ENCODE measurements around the gene RBFOX2. TPM values are rescaled to one million over a fixed set of nuclear protein-coding genes. Genes with fewer than 3 reads are reported as not detected.

RBFOX2 gene
- total RNA-seq, 2 experiments from 2014 or later = 1.9 to 2.4 TPM

DNA sequence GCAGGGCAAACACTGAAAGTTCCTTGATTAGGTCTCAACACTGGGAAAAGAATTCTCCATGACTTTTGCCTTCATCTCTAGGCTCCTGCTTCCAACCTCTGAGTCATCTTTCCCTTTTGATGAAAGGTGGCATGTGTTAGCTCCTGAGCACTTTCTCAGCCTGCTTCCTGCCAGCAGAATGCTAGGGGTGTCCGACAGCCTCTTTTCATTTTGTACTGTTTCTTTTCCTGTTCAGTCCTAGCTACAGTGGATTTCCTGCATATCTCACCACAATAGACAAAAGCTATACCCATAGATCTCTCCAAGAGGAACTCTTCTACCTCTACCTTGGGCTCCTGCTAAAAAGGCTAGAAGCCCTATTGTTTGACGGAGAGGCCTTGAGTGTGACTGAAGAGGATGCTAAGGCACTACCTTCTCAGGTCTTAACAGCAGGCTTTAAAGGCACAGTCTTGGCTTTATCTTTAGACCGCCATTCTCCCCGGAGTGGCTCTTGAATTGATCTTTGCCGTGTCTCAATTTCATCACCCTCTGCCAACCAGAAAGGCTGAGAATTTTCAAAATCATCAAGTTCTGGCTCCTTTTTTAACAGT lies 145.5 kb downstream of the RBFOX2 start:
- H3K4me1 Mint-ChIP-seq (ENCODE audit: low read depth) = peaks cover 20% of the 10 kb centered on the region
- no peaks in the 10 kb centered on the region for H3K36me3 ChIP-seq (ENCODE audit: insufficient read depth, low read length)
- intact Hi-C loops (cut with DNase I, micrococcal nuclease) = no loop called here
- no peak overlapping the region for H3K4me3 Mint-ChIP-seq
- H3K27ac Mint-ChIP-seq = peak overlapping the region; percentile 27
- no peaks in the 10 kb centered on the region for H3K27me3 ChIP-seq (ENCODE audit: control insufficient read depth in 1 of 2, insufficient read depth in 2 of 2, low read length in 2 of 2)
- ATAC-seq (ENCODE audit: poor library complexity) = peak; percentile 29
- peak overlapping the region in 1 of 2 donors; percentile 44 for H3K27ac ChIP-seq (ENCODE audit: low read depth in 1 of 2, low read length in 2 of 2)
- peaks cover 9% of the 10 kb centered on the region for H3K4me1 ChIP-seq (ENCODE audit: insufficient read depth, low read length)
- no peak overlapping the region for H3K4me3 ChIP-seq (ENCODE audit: low read length)
- TF ChIP-seq, protein P1, sequence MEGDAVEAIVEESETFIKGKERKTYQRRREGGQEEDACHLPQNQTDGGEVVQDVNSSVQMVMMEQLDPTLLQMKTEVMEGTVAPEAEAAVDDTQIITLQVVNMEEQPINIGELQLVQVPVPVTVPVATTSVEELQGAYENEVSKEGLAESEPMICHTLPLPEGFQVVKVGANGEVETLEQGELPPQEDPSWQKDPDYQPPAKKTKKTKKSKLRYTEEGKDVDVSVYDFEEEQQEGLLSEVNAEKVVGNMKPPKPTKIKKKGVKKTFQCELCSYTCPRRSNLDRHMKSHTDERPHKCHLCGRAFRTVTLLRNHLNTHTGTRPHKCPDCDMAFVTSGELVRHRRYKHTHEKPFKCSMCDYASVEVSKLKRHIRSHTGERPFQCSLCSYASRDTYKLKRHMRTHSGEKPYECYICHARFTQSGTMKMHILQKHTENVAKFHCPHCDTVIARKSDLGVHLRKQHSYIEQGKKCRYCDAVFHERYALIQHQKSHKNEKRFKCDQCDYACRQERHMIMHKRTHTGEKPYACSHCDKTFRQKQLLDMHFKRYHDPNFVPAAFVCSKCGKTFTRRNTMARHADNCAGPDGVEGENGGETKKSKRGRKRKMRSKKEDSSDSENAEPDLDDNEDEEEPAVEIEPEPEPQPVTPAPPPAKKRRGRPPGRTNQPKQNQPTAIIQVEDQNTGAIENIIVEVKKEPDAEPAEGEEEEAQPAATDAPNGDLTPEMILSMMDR (IDR thresholded peaks at IDR 0.05) = no peak
- DNase-seq = peak in 3 of 14 experiments; percentile 5 to 7 (median 7)
- H3K9me3 Mint-ChIP-seq = no peaks in the 10 kb centered on the region
- no peaks in the 10 kb centered on the region for H3K36me3 Mint-ChIP-seq (ENCODE audit: low read depth)
- no peaks in the 10 kb centered on the region for H3K9me3 ChIP-seq (ENCODE audit: control insufficient read depth in 1 of 2, insufficient read depth in 1 of 2, low read length in 2 of 2)
- CTCF ChIA-PET = no interaction called here
- POLR2A ChIA-PET = interaction anchor here (0.5 to 0.7 kb wide), 2 partner anchors 13 to 211 kb away, joined by 3 read pairs; no protein-coding TSS in a partner anchor
- H3K27me3 Mint-ChIP-seq = no peaks in the 10 kb centered on the region

DNA sequence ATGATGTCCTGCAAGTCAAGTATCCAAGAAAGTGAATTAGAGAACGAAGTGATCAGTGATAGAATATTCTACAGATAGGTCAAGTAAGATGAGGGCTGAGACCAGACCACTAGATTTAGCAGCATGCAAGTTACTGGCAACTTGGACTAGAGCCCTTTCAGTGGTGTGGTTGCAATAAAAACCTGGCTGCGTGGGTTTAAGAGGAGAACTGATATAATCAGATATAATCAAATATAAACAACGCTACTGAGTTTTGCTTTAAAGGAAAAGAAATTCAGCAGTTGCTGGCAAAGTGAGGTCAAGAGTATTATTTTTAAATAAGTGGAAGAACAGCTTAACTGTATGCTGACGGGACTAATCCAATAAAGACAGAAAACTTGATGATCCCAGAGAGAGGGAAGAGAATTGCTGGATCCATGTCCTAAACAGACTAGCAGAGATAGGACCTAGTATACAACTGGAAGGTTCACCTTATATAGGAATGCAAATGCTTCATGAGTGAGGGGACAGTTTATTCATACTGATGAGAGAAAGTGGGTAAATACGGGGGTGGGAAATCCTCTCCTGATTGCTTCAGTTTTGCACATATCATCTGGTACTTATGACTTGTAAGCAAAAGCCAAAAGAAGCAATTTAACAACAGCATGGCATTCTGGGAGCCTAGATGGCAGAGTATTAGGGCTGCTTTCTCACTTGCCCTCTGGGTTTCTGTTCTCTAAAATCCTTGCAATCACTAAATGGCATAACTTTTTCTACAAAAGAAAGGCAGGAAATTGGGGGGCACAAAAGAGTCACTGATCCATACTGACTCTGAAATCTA lies 146.2 kb downstream of the RBFOX2 start:
- H3K4me3 ChIP-seq (ENCODE audit: low read length) = no peak overlapping the region
- ATAC-seq (ENCODE audit: poor library complexity) (no peak), DNase-seq (no peak)
- no peaks in the 10 kb centered on the region for H3K36me3 ChIP-seq (ENCODE audit: insufficient read depth, low read length)
- Mint-ChIP-seq H3K4me1 (ENCODE audit: low read depth) (peaks cover 20% of the 10 kb centered on the region), H3K4me3 (no peak overlapping the region), H3K27me3 (no peaks in the 10 kb centered on the region), H3K36me3 (ENCODE audit: low read depth) (no peaks in the 10 kb centered on the region), H3K9me3 (no peaks in the 10 kb centered on the region), H3K27ac (peak overlapping the region; percentile 27)
- TF ChIP-seq, protein P1 (IDR thresholded peaks at IDR 0.05) = no peak
- intact Hi-C loops (cut with DNase I, micrococcal nuclease) = no loop called here
- no peak overlapping the region for H3K27ac ChIP-seq (ENCODE audit: low read depth in 1 of 2, low read length in 2 of 2)
- H3K27me3 ChIP-seq (ENCODE audit: control insufficient read depth in 1 of 2, insufficient read depth in 2 of 2, low read length in 2 of 2) = no peaks in the 10 kb centered on the region
- H3K9me3 ChIP-seq (ENCODE audit: control insufficient read depth in 1 of 2, insufficient read depth in 1 of 2, low read length in 2 of 2) = no peaks in the 10 kb centered on the region
- ChIA-PET CTCF (no interaction called here), POLR2A (interaction anchor here (0.5 kb wide), 1 partner anchor 212 kb away, joined by 3 read pairs; no protein-coding TSS in a partner anchor)
- H3K4me1 ChIP-seq (ENCODE audit: insufficient read depth, low read length) = peaks cover 9% of the 10 kb centered on the region

DNA sequence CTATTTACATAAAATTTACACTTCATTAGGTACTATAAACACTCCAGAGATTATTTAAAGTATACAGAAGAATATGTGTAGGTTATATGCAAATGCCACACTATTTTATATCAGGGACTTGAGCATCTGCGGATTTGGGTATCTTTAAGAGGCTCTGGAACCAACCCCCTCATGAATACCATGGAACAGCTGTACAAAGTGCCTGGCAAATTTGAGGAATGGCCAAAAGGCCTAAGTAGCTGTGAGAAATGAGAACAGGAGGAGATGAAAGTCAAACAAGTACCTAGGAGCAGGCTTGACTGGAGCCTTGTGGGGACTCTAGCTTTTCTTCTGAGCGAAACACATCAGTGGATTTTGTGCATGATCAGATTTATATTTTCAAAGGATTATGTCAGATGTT lies 149.3 kb downstream of the RBFOX2 start:
- intact Hi-C loops (cut with DNase I, micrococcal nuclease) = no loop called here
- H3K36me3 ChIP-seq (ENCODE audit: insufficient read depth, low read length) = no peaks in the 10 kb centered on the region
- H3K27ac Mint-ChIP-seq = no peak overlapping the region
- CTCF ChIA-PET = no interaction called here
- POLR2A ChIA-PET = no interaction called here
- DNase-seq = no peak
- H3K4me3 ChIP-seq (ENCODE audit: low read length) = no peak overlapping the region
- no peaks in the 10 kb centered on the region for H3K9me3 ChIP-seq (ENCODE audit: control insufficient read depth in 1 of 2, insufficient read depth in 1 of 2, low read length in 2 of 2)
- no peaks in the 10 kb centered on the region for H3K9me3 Mint-ChIP-seq
- no peak for ATAC-seq (ENCODE audit: poor library complexity)
- H3K4me1 Mint-ChIP-seq (ENCODE audit: low read depth) = peaks cover 20% of the 10 kb centered on the region
- H3K27ac ChIP-seq (ENCODE audit: low read depth in 1 of 2, low read length in 2 of 2) = no peak overlapping the region
- H3K4me3 Mint-ChIP-seq = no peak overlapping the region
- TF ChIP-seq, protein P1 (IDR thresholded peaks at IDR 0.05) = no peak
- peaks cover 9% of the 10 kb centered on the region for H3K4me1 ChIP-seq (ENCODE audit: insufficient read depth, low read length)
- H3K27me3 ChIP-seq (ENCODE audit: control insufficient read depth in 1 of 2, insufficient read depth in 2 of 2, low read length in 2 of 2) = no peaks in the 10 kb centered on the region
- H3K27me3 Mint-ChIP-seq = no peaks in the 10 kb centered on the region
- no peaks in the 10 kb centered on the region for H3K36me3 Mint-ChIP-seq (ENCODE audit: low read depth)
